Natural killer cell (primary cell): ENCODE data around the gene SPEF1. TPM values are rescaled to one million over a fixed set of nuclear protein-coding genes. Genes with fewer than 3 reads are reported as not detected.

ENCODE experiments used
- ATAC-seq, 3 donors: fragments of 150-1000 bp in 2 of 3; fragments of 200-7000 bp in 1 of 3; cut with Tn5 transposase; 1 replicate in 1 of 3; 2 replicates in 2 of 3; pipeline ENCODE4 v1.10.0; 2021; ENCODE audit warnings: mild to moderate bottlenecking in 2 of 3, moderate library complexity in 2 of 3
- DNase-seq, 2 donors: peaks; one replicate each; pipeline versions ENCODE4 v3.0.0 to v3.0.0-alpha.2; 2013 to 2021; ENCODE audit warnings: mixed read lengths in 1 of 2
- H3K27ac ChIP-seq: one replicate; pipeline ENCODE4 v1.5.1; 2013; ENCODE audit warnings: mild to moderate bottlenecking, low read length
- H3K27me3 ChIP-seq: one replicate; pipeline ENCODE4 v1.6.1; 2013; ENCODE audit warnings: low read length; ENCODE audit not compliant: control insufficient read depth, insufficient read depth
- H3K36me3 ChIP-seq: one replicate; pipeline ENCODE4 v1.6.1; 2013; ENCODE audit warnings: low read length; ENCODE audit not compliant: control insufficient read depth, insufficient read depth
- H3K4me1 ChIP-seq: one replicate; pipeline ENCODE4 v1.6.1; 2013; ENCODE audit warnings: low read length; ENCODE audit not compliant: control insufficient read depth, insufficient read depth
- H3K4me3 ChIP-seq: one replicate; pipeline ENCODE4 v1.5.1; 2013; ENCODE audit warnings: low read length
- H3K9me3 ChIP-seq: one replicate; pipeline ENCODE4 v1.6.1; 2013; ENCODE audit warnings: low read length; ENCODE audit not compliant: control insufficient read depth, insufficient read depth
- H3K27ac Mint-ChIP-seq, 2 donors: one replicate each; pipeline ENCODE4 v1.8.0; 2022; ENCODE audit warnings: mild to moderate bottlenecking in 2 of 2, mixed read lengths in 2 of 2, moderate library complexity in 1 of 2
- H3K27me3 Mint-ChIP-seq, 2 donors: one replicate each; pipeline ENCODE4 v1.8.0; 2022; ENCODE audit warnings: low read depth in 2 of 2, mixed read lengths in 2 of 2
- H3K36me3 Mint-ChIP-seq: one replicate; pipeline ENCODE4 v1.8.0; 2022; ENCODE audit warnings: mixed read lengths
- H3K4me1 Mint-ChIP-seq, 2 donors: one replicate each; pipeline ENCODE4 v1.8.0; 2022; ENCODE audit warnings: mixed read lengths in 2 of 2
- H3K4me3 Mint-ChIP-seq: one replicate; pipeline ENCODE4 v1.8.0; 2022; ENCODE audit warnings: mild to moderate bottlenecking, moderate library complexity, mixed read lengths
- H3K9me3 Mint-ChIP-seq, 2 donors: one replicate each; pipeline ENCODE4 v1.8.0; 2022; ENCODE audit warnings: mixed read lengths in 2 of 2
- WGBS: methylation state at CpG from one replicate; pipeline ENCODE4 v1.1.7; 2013; ENCODE audit warnings: missing lambda C conversion rate; ENCODE audit not compliant: insufficient coverage; 5-methylcytosine and 5-hydroxymethylcytosine counted together
- intact Hi-C: fragments of 100-400 bp; cut with micrococcal nuclease; formaldehyde crosslinking; loops from one replicate; pipeline ENCODE4 v1.14.2; 2022
- total RNA-seq, 4 donors: library from RNA; stranded (reverse); fragments of 120-200 nt in 1 of 4; gene quantifications; one replicate each; pipeline versions ENCODE4 v1.2.3 to v1.2.4, GENCODE V29; 2013 to 2022
- TF ChIP-seq, protein P1 (sequence below): fragments of 200-600 bp; IDR thresholded peaks from one replicate; pipeline ENCODE4 v1.8.0; 2022; ENCODE audit warnings: antibody characterized with exemption

The SPEF1 gene
- total RNA-seq, 3 donors from 2014 or later (not counting 1 experiment from before 2014, with no cell fraction given), result 0.23 TPM; not detected in 2

DNA sequence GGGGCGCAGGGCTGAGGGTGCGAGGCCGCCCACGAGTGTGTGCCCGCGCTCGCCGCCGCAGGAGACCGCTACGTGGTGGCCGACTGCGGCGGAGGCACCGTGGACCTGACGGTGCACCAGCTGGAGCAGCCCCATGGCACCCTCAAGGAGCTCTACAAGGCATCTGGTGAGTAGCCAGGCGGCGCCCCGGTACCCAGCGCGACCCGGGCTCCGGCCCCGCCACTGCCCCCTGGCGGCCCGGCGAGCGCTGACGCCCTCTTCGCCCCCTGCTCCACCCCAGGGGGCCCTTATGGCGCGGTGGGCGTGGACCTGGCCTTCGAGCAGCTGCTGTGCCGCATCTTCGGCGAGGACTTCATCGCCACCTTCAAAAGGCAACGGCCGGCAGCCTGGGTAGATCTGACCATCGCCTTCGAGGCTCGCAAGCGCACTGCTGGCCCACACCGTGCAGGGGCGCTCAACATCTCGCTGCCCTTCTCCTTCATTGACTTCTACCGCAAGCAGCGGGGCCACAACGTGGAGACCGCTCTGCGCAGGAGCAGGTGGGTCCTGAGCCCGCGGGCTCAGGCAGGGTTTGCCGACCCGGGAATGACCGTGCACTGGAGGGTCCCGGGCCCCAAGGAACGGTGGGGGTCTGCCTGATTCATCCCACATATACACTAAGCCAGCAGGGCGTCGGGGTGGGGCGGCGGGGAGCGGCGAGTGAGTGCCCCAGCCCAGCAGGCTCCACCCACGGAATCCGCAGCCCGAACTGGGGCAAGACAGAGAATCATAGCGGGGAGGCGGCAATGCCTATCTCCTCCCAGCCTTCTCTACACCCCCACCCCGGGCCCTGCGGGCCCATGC, 31.3 kb downstream of the SPEF1 start:
- 69% methylated on average over 70 of the region's 72 CpGs for WGBS
- DNase-seq (peak in 1 of 2 donors; percentile 49), ATAC-seq (peak in 1 of 3 donors; percentile 29)
- Histone ChIP-seq H3K4me1 (peaks cover 7% of the 10 kb centered on the region), H3K27ac (no peak overlapping the region), H3K27me3 (no peaks in the 10 kb centered on the region), H3K36me3 (no peaks in the 10 kb centered on the region), H3K9me3 (no peaks in the 10 kb centered on the region), H3K4me3 (no peak overlapping the region)
- Mint-ChIP-seq H3K4me1 (peaks cover under 1 to 12% of the 10 kb centered on the region in 2 donors), H3K4me3 (no peak overlapping the region), H3K27me3 (no peaks in the 10 kb centered on the region), H3K9me3 (no peaks in the 10 kb centered on the region), H3K27ac (no peak overlapping the region), H3K36me3 (no peaks in the 10 kb centered on the region)
- intact Hi-C loops, result no loop called here
- TF ChIP-seq, protein P1, sequence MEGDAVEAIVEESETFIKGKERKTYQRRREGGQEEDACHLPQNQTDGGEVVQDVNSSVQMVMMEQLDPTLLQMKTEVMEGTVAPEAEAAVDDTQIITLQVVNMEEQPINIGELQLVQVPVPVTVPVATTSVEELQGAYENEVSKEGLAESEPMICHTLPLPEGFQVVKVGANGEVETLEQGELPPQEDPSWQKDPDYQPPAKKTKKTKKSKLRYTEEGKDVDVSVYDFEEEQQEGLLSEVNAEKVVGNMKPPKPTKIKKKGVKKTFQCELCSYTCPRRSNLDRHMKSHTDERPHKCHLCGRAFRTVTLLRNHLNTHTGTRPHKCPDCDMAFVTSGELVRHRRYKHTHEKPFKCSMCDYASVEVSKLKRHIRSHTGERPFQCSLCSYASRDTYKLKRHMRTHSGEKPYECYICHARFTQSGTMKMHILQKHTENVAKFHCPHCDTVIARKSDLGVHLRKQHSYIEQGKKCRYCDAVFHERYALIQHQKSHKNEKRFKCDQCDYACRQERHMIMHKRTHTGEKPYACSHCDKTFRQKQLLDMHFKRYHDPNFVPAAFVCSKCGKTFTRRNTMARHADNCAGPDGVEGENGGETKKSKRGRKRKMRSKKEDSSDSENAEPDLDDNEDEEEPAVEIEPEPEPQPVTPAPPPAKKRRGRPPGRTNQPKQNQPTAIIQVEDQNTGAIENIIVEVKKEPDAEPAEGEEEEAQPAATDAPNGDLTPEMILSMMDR, result peak; percentile 33

DNA sequence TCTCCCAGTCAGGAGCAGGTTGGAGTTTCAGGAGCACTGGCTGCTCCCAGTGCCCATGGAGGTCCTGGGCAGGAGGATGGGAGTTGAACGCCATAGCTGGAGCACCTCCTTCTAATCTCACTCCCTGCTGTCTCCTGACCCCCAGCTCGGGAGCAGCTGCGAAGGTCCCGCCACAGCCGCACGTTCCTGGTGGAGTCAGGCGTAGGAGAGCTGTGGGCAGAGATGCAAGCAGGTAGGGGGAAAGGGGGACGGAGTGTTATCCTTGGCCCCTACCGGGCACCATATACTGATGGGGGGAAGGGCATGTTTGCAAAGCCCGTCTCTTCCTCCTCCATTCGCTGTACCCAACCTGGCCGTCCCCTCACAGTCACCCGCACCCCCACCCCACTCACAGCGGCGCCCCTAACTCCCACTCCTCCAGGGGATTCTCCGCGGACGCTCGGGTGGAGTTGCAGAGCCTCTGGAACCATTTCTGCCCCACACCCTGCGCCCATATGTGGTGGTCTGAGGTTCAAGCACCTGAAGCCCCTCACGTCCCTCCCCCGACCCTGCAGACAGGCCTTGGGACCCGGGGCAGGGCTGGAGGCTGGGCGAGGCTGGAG, 32.1 kb downstream of the SPEF1 start:
- TF ChIP-seq, protein P1, result no peak
- DNase-seq (no peak), ATAC-seq (no peak)
- H3K4me3 Mint-ChIP-seq, result no peak overlapping the region
- peaks cover 4 to 19% of the 10 kb centered on the region in 2 donors for H3K4me1 Mint-ChIP-seq
- intact Hi-C loops, result no loop called here
- no peaks in the 10 kb centered on the region for H3K36me3 Mint-ChIP-seq
- no peak overlapping the region for H3K27ac Mint-ChIP-seq
- Histone ChIP-seq H3K4me1 (peaks cover 11% of the 10 kb centered on the region), H3K36me3 (no peaks in the 10 kb centered on the region), H3K9me3 (no peaks in the 10 kb centered on the region), H3K4me3 (no peak overlapping the region), H3K27me3 (no peaks in the 10 kb centered on the region), H3K27ac (no peak overlapping the region)
- H3K9me3 Mint-ChIP-seq, result no peaks in the 10 kb centered on the region
- H3K27me3 Mint-ChIP-seq, result no peaks in the 10 kb centered on the region
- WGBS, result 82% methylated on average over 22 of the region's 24 CpGs

DNA sequence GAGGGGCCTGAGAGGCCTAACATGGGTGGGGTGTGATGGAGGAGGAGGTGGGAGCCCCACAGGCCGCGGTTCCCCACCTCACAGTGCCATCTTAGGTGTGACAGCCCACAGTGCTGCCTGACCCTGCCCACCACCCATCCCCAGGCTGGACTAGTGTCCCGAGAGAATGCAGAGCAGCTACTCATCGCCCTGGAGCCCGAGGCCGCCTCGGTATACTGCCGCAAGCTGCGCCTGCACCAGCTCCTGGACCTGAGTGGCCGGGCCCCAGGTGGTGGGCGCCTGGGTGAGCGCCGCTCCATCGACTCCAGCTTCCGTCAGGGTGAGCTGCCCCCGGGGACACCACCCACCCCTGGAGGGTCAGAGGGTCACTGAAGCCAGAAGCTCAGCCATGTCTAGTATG, 33.2 kb downstream of the SPEF1 start:
- Histone ChIP-seq H3K27me3 (no peaks in the 10 kb centered on the region), H3K9me3 (no peaks in the 10 kb centered on the region), H3K27ac (no peak overlapping the region), H3K4me3 (no peak overlapping the region), H3K4me1 (peaks cover 11% of the 10 kb centered on the region), H3K36me3 (no peaks in the 10 kb centered on the region)
- no peaks in the 10 kb centered on the region for H3K36me3 Mint-ChIP-seq
- no peak overlapping the region for H3K27ac Mint-ChIP-seq
- no peaks in the 10 kb centered on the region for H3K9me3 Mint-ChIP-seq
- TF ChIP-seq, protein P1, result no peak
- no peak for ATAC-seq
- 95% methylated on average over 14 of the region's 16 CpGs for WGBS
- no peaks in the 10 kb centered on the region for H3K27me3 Mint-ChIP-seq
- peaks cover 4 to 21% of the 10 kb centered on the region in 2 donors for H3K4me1 Mint-ChIP-seq
- intact Hi-C loops, result no loop called here
- no peak for DNase-seq
- no peak overlapping the region for H3K4me3 Mint-ChIP-seq
